Measurements from ENCODE around the gene AMPD1. TPM values are rescaled to one million over a fixed set of nuclear protein-coding genes. Genes with fewer than 3 reads are reported as not detected.

Gene AMPD1
- total RNA-seq, 4 donors from 2014 or later, result 0.82 to 3.2 (median 1.9) TPM; not detected in 1

- 67 to 100% methylated on average over 1 of the region's 1 CpG for WGBS, 2 donors (ENCODE audit: low coverage in 1 of 2)
- TF ChIP-seq POLR2AphosphoS5 (IDR thresholded peaks at IDR 0.05) (no peak), EP300 (IDR thresholded peaks at IDR 0.05; ENCODE audit: low read depth) (no peak), CTCF (IDR thresholded peaks at IDR 0.05) (no peak), POLR2A (IDR thresholded peaks at IDR 0.05) (no peak)
- Histone ChIP-seq H3K36me3 (peaks cover 0 to 86% (median 40%) of the 10 kb centered on the region in 4 donors), H3K9me3 (no peaks in the 10 kb centered on the region), H3K4me1 (peaks cover 0 to 8% (median 2%) of the 10 kb centered on the region in 4 donors), H3K27ac (no peak overlapping the region), H3K27me3 (no peaks in the 10 kb centered on the region), H3K4me3 (no peak overlapping the region)
- intact Hi-C loops (cut with DNase I; ENCODE audit: low total_unique reads) (no loop called here), in situ Hi-C loops (cut with MboI; ENCODE audit: low pct_ligation_motif_present in 1 of 4, low pct_unique_long_range_greater_than_20kb in 1 of 4, low sequenced_read_pairs in 3 of 4) (loop anchor here in 1 of 4 donors (25.0 kb wide), 1 partner anchor 137 kb away; the partner anchor contains the start of gene BCAS2)
- no peak for DNase-seq
These were observed 28.6 kb upstream of the AMPD1 start for GRCh38 chr1:114723915-114724314.

GRCh38 chr1:114723457-114723856 is 28.1 kb upstream of the AMPD1 start:
- 0 to 22% methylated on average over 1 of the region's 1 CpG for WGBS, 2 donors (ENCODE audit: low coverage in 1 of 2)
- intact Hi-C loops (cut with DNase I; ENCODE audit: low total_unique reads) (no loop called here), in situ Hi-C loops (cut with MboI; ENCODE audit: low pct_ligation_motif_present in 1 of 4, low pct_unique_long_range_greater_than_20kb in 1 of 4, low sequenced_read_pairs in 3 of 4) (loop anchor here in 1 of 4 donors (25.0 kb wide), 1 partner anchor 136 kb away; the partner anchor contains the start of gene BCAS2)
- TF ChIP-seq EP300 (IDR thresholded peaks at IDR 0.05; ENCODE audit: low read depth), result no peak
- TF ChIP-seq POLR2A (IDR thresholded peaks at IDR 0.05), result no peak
- no peak for TF ChIP-seq POLR2AphosphoS5 (IDR thresholded peaks at IDR 0.05)
- TF ChIP-seq CTCF (IDR thresholded peaks at IDR 0.05), result no peak
- H3K36me3 ChIP-seq, result peaks cover 0 to 90% (median 39%) of the 10 kb centered on the region in 4 donors
- H3K27me3 ChIP-seq, result no peaks in the 10 kb centered on the region
- DNase-seq, result no peak
- H3K9me3 ChIP-seq, result no peaks in the 10 kb centered on the region
- H3K4me1 ChIP-seq, result peaks cover 0 to 8% (median 2%) of the 10 kb centered on the region in 4 donors
- no peak overlapping the region for H3K4me3 ChIP-seq
- no peak overlapping the region for H3K27ac ChIP-seq

- WGBS, 2 donors (ENCODE audit: low coverage in 1 of 2), result 42 to 88% methylated on average over 3 to 4 of the region's 4 CpGs
- H3K27me3 ChIP-seq, result no peaks in the 10 kb centered on the region
- no peak for DNase-seq
- H3K36me3 ChIP-seq, result peaks cover 0 to 75% (median 31%) of the 10 kb centered on the region in 4 donors
- no peak overlapping the region for H3K4me3 ChIP-seq
- H3K27ac ChIP-seq, result no peak overlapping the region
- intact Hi-C loops (cut with DNase I; ENCODE audit: low total_unique reads), result no loop called here
- in situ Hi-C loops (cut with MboI; ENCODE audit: low pct_ligation_motif_present in 1 of 4, low pct_unique_long_range_greater_than_20kb in 1 of 4, low sequenced_read_pairs in 3 of 4), result loop anchor here in 1 of 4 donors (25.0 kb wide), 1 partner anchor 133 kb away; the partner anchor contains the start of gene BCAS2
- TF ChIP-seq POLR2AphosphoS5 (IDR thresholded peaks at IDR 0.05), result no peak
- no peak for TF ChIP-seq EP300 (IDR thresholded peaks at IDR 0.05; ENCODE audit: low read depth)
- TF ChIP-seq POLR2A (IDR thresholded peaks at IDR 0.05), result no peak
- TF ChIP-seq CTCF (IDR thresholded peaks at IDR 0.05), result no peak
- peaks cover 8 to 20% (median 10%) of the 10 kb centered on the region in 4 donors for H3K4me1 ChIP-seq
- H3K9me3 ChIP-seq, result no peaks in the 10 kb centered on the region
These were observed 25.1 kb upstream of the AMPD1 start for GRCh38 chr1:114720492-114720891.

GRCh38 chr1:114719424-114719787 is 24.1 kb upstream of the AMPD1 start:
- Histone ChIP-seq H3K9me3 (no peaks in the 10 kb centered on the region), H3K4me3 (no peak overlapping the region), H3K27me3 (no peaks in the 10 kb centered on the region), H3K4me1 (peaks cover 16 to 31% (median 21%) of the 10 kb centered on the region in 4 donors), H3K27ac (peak overlapping the region in 1 of 4 donors; percentile 14), H3K36me3 (peaks cover 0 to 64% (median 26%) of the 10 kb centered on the region in 4 donors)
- intact Hi-C loops (cut with DNase I; ENCODE audit: low total_unique reads) (no loop called here), in situ Hi-C loops (cut with MboI; ENCODE audit: low pct_ligation_motif_present in 1 of 4, low pct_unique_long_range_greater_than_20kb in 1 of 4, low sequenced_read_pairs in 3 of 4) (loop anchor here in 1 of 4 donors (25.0 kb wide), 1 partner anchor 132 kb away; the partner anchor contains the start of gene BCAS2)
- no peak for DNase-seq
- WGBS, 2 donors (ENCODE audit: low coverage in 1 of 2), result 40 to 68% methylated on average over 3 of the region's 3 CpGs
- TF ChIP-seq POLR2AphosphoS5 (IDR thresholded peaks at IDR 0.05) (no peak), CTCF (IDR thresholded peaks at IDR 0.05) (no peak), EP300 (IDR thresholded peaks at IDR 0.05; ENCODE audit: low read depth) (no peak), POLR2A (IDR thresholded peaks at IDR 0.05) (no peak)

Measured in transverse colon (tissue), 4 donors.